ENCODE data around the gene IL1RAPL1.

IL1RAPL1 gene

GRCh38 chrX:28876408-28876807 is 289.2 kb downstream of the IL1RAPL1 start:
- H3K27ac ChIP-seq: no peak overlapping the region
- TF ChIP-seq ZFX (IDR thresholded peaks at IDR 0.05): no peak
- TF ChIP-seq CTCF (conservative IDR thresholded peaks at IDR 0.05): no peak

- TF ChIP-seq CTCF (conservative IDR thresholded peaks at IDR 0.05) (no peak), ZFX (IDR thresholded peaks at IDR 0.05) (no peak)
- H3K27ac ChIP-seq: no peak overlapping the region
Observed at GRCh38 chrX:28876901-28877300, 289.7 kb downstream of the IL1RAPL1 start.

GRCh38 chrX:28880136-28880535 is 292.9 kb downstream of the IL1RAPL1 start:
- TF ChIP-seq CTCF (conservative IDR thresholded peaks at IDR 0.05): no peak
- no peak for TF ChIP-seq ZFX (IDR thresholded peaks at IDR 0.05)
- H3K27ac ChIP-seq: no peak overlapping the region

- TF ChIP-seq CTCF (conservative IDR thresholded peaks at IDR 0.05): no peak
- TF ChIP-seq ZFX (IDR thresholded peaks at IDR 0.05): no peak
- H3K27ac ChIP-seq: no peak overlapping the region
Observed at GRCh38 chrX:28884823-28885222, 297.6 kb downstream of the IL1RAPL1 start.

- TF ChIP-seq CTCF (conservative IDR thresholded peaks at IDR 0.05): no peak
- no peak for TF ChIP-seq ZFX (IDR thresholded peaks at IDR 0.05)
- no peak overlapping the region for H3K27ac ChIP-seq
Observed at GRCh38 chrX:28888416-28888815, 301.2 kb downstream of the IL1RAPL1 start.

GRCh38 chrX:28889591-28890090 is 302.4 kb downstream of the IL1RAPL1 start:
- no peak overlapping the region for H3K27ac ChIP-seq
- TF ChIP-seq CTCF (conservative IDR thresholded peaks at IDR 0.05): no peak
- no peak for TF ChIP-seq ZFX (IDR thresholded peaks at IDR 0.05)

- no peak overlapping the region for H3K27ac ChIP-seq
- no peak for TF ChIP-seq ZFX (IDR thresholded peaks at IDR 0.05)
- no peak for TF ChIP-seq CTCF (conservative IDR thresholded peaks at IDR 0.05)
Observed at GRCh38 chrX:28901637-28902036, 314.4 kb downstream of the IL1RAPL1 start.

All from C4-2B (cell line).